SK-N-SH treated with all-trans-retinoic acid at 6 μM for 48 hours (cell line): ENCODE data around the gene GPR161.

Experiments
- ARNTL ChIP-seq: fragments of 450-650 bp; formaldehyde crosslinking; IDR thresholded peaks from 2 replicates; pipeline ENCODE4 v1.5.0; 2020; ENCODE audit warnings: low read depth, mild to moderate bottlenecking, moderate library complexity, borderline replicate concordance
- BACH2 ChIP-seq: fragments of 250-450 bp; sonication (Bioruptor Pico); IDR thresholded peaks from 2 replicates; pipeline ENCODE4 v1.9.0; 2021; ENCODE audit warnings: mild to moderate bottlenecking, borderline replicate concordance
- CSDC2 ChIP-seq: fragments of 250-450 bp; sonication (Bioruptor Pico); IDR thresholded peaks from 2 replicates; pipeline ENCODE4 v1.5.0; 2020; ENCODE audit warnings: mild to moderate bottlenecking, moderate library complexity
- OSR1 ChIP-seq: fragments of 250-450 bp; sonication (Bioruptor Pico); IDR thresholded peaks from 2 replicates; pipeline ENCODE4 v1.8.0; 2022; ENCODE audit warnings: moderate library complexity, mild to moderate bottlenecking, inconsistent platforms
- POU6F1 ChIP-seq: fragments of 250-450 bp; sonication (Bioruptor Pico); IDR thresholded peaks from 2 replicates; pipeline ENCODE4 v1.8.0; 2021; ENCODE audit warnings: low read depth, mild to moderate bottlenecking, moderate library complexity, borderline replicate concordance
- TOX ChIP-seq: fragments of 250-450 bp; sonication (Bioruptor Pico); IDR thresholded peaks from 2 replicates; pipeline ENCODE4 v1.8.0; 2021; ENCODE audit warnings: mild to moderate bottlenecking, moderate library complexity, borderline replicate concordance

GRCh38 chr1:168045311-168045710 is 91.4 kb downstream of the GPR161 start:
- no peak for TF ChIP-seq OSR1 (CRISPR knock-in tag)
- no peak for TF ChIP-seq POU6F1 (CRISPR knock-in tag)
- TF ChIP-seq TOX (CRISPR knock-in tag) = no peak
- no peak for TF ChIP-seq CSDC2 (CRISPR knock-in tag)
- TF ChIP-seq BACH2 (CRISPR knock-in tag) = no peak
- no peak for TF ChIP-seq ARNTL (CRISPR knock-in tag)
